IPS-20b (cell line): ENCODE measurements around the gene SMPD2.

Source experiments
- H3K27ac ChIP-seq: one replicate; pipeline ENCODE4 v1.5.1; 2013; ENCODE audit warnings: low read length
- H3K27me3 ChIP-seq: 2 replicates; pipeline ENCODE4 v1.6.1; 2013; ENCODE audit warnings: mild to moderate bottlenecking, low read length, inconsistent platforms; ENCODE audit not compliant: insufficient read depth
- H3K36me3 ChIP-seq: 2 replicates; pipeline ENCODE4 v1.6.1; 2013; ENCODE audit warnings: low read depth, mild to moderate bottlenecking, inconsistent platforms, low read length, moderate library complexity; ENCODE audit not compliant: insufficient read depth
- H3K4me1 ChIP-seq: 2 replicates; pipeline ENCODE4 v1.6.1; 2013; ENCODE audit warnings: mild to moderate bottlenecking, control low read depth, inconsistent platforms, low read length, moderate library complexity; ENCODE audit not compliant: insufficient read depth
- H3K4me3 ChIP-seq: 2 replicates; pipeline ENCODE4 v1.5.1; 2013; ENCODE audit warnings: mild to moderate bottlenecking, low read length, inconsistent platforms
- H3K9ac ChIP-seq: 2 replicates; pipeline ENCODE4 v1.6.1; 2013; ENCODE audit warnings: low read depth, mild to moderate bottlenecking, inconsistent platforms, low read length, moderate library complexity
- H3K9me3 ChIP-seq: 2 replicates; pipeline ENCODE4 v1.6.1; 2013; ENCODE audit warnings: mild to moderate bottlenecking, low read depth, low read length, inconsistent platforms; ENCODE audit not compliant: insufficient read depth

Gene SMPD2

GRCh38 chr6:109478222-109478805, 37.8 kb downstream of the SMPD2 start:
- Histone ChIP-seq H3K9ac (peak overlapping the region; percentile 55), H3K9me3 (no peaks in the 10 kb centered on the region), H3K27me3 (no peaks in the 10 kb centered on the region), H3K36me3 (peaks cover 78% of the 10 kb centered on the region), H3K27ac (no peak overlapping the region), H3K4me3 (peak overlapping the region; percentile 30), H3K4me1 (peaks cover 11% of the 10 kb centered on the region; the same call in 1 of the 2 replicates)

- Histone ChIP-seq H3K27me3 (peaks cover 3% of the 10 kb centered on the region; the same call in 1 of the 2 replicates), H3K9ac (peak overlapping the region; percentile 55; the same call in 1 of the 2 replicates), H3K4me1 (peaks cover 15% of the 10 kb centered on the region; the same call in 1 of the 2 replicates), H3K4me3 (peak overlapping the region; percentile 30), H3K27ac (no peak overlapping the region), H3K36me3 (peaks cover 70% of the 10 kb centered on the region), H3K9me3 (no peaks in the 10 kb centered on the region)
Measured at GRCh38 chr6:109478841-109479624, 38.5 kb downstream of the SMPD2 start.

- Histone ChIP-seq H3K9ac (peak overlapping the region; percentile 6; the same call in 1 of the 2 replicates), H3K27ac (no peak overlapping the region), H3K4me1 (peaks cover 20% of the 10 kb centered on the region; the same call in 1 of the 2 replicates), H3K27me3 (peaks cover 7% of the 10 kb centered on the region), H3K9me3 (no peaks in the 10 kb centered on the region), H3K4me3 (peak overlapping the region; percentile 8), H3K36me3 (peaks cover 52% of the 10 kb centered on the region)
Measured at GRCh38 chr6:109480993-109481480, 40.5 kb downstream of the SMPD2 start.

- H3K4me1 ChIP-seq, result peaks cover 20% of the 10 kb centered on the region; the same call in 1 of the 2 replicates
Measured at GRCh38 chr6:109482905-109483734, 42.6 kb downstream of the SMPD2 start, which contains the start of gene ZBTB24. ZBTB24 (minus strand) TSS chr6:109483219; CDS start chr6:109482026, 1,193 bp downstream.

GRCh38 chr6:109483735-109484057, 43.2 kb downstream of the SMPD2 start:
- Histone ChIP-seq H3K9me3 (no peaks in the 10 kb centered on the region), H3K27me3 (peaks cover 7% of the 10 kb centered on the region), H3K4me1 (peaks cover 20% of the 10 kb centered on the region; the same call in 1 of the 2 replicates), H3K27ac (no peak overlapping the region), H3K4me3 (peak overlapping the region; percentile 69), H3K36me3 (peaks cover 28% of the 10 kb centered on the region), H3K9ac (no peak overlapping the region; the same call in 1 of the 2 replicates)

More at GRCh38 chr6:109482905-109483734, 42.6 kb downstream of the SMPD2 start, which contains the start of gene ZBTB24:
- Histone ChIP-seq H3K36me3 (peaks cover 34% of the 10 kb centered on the region), H3K27me3 (peaks cover 7% of the 10 kb centered on the region), H3K9me3 (no peaks in the 10 kb centered on the region), H3K4me3 (peak within 1 kb of the TSS; percentile 85), H3K9ac (peak within 1 kb of the TSS; percentile 85), H3K27ac (no peak within 1 kb of the TSS)

- no peak overlapping the region for H3K27ac ChIP-seq
- H3K27me3 ChIP-seq, result peaks cover 7% of the 10 kb centered on the region
- H3K9me3 ChIP-seq, result no peaks in the 10 kb centered on the region
- peak overlapping the region; percentile 69; the same call in 1 of the 2 replicates for H3K4me3 ChIP-seq
- peaks cover 20% of the 10 kb centered on the region; the same call in 1 of the 2 replicates for H3K4me1 ChIP-seq
- peaks cover 24% of the 10 kb centered on the region for H3K36me3 ChIP-seq
- no peak overlapping the region; the same call in 1 of the 2 replicates for H3K9ac ChIP-seq
Measured at GRCh38 chr6:109484122-109484521, 43.6 kb downstream of the SMPD2 start.

- H3K9me3 ChIP-seq, result no peaks in the 10 kb centered on the region
- H3K9ac ChIP-seq, result no peak overlapping the region
- H3K4me3 ChIP-seq, result no peak overlapping the region
- peaks cover 19% of the 10 kb centered on the region; the same call in 1 of the 2 replicates for H3K4me1 ChIP-seq
- no peak overlapping the region for H3K27ac ChIP-seq
- peaks cover 7% of the 10 kb centered on the region for H3K27me3 ChIP-seq
- H3K36me3 ChIP-seq, result peaks cover 14% of the 10 kb centered on the region
Measured at GRCh38 chr6:109485266-109485935, 44.9 kb downstream of the SMPD2 start.

- Histone ChIP-seq H3K4me1 (peaks cover 19% of the 10 kb centered on the region), H3K27ac (no peak overlapping the region), H3K27me3 (peaks cover 7% of the 10 kb centered on the region), H3K4me3 (no peak overlapping the region), H3K9ac (no peak overlapping the region), H3K9me3 (no peaks in the 10 kb centered on the region), H3K36me3 (peaks cover 7% of the 10 kb centered on the region)
Measured at GRCh38 chr6:109486068-109486467, 45.5 kb downstream of the SMPD2 start.

GRCh38 chr6:109488001-109488400, 47.5 kb downstream of the SMPD2 start:
- Histone ChIP-seq H3K27ac (no peak overlapping the region), H3K4me3 (no peak overlapping the region), H3K36me3 (no peaks in the 10 kb centered on the region), H3K9me3 (no peaks in the 10 kb centered on the region), H3K27me3 (peaks cover 7% of the 10 kb centered on the region), H3K9ac (no peak overlapping the region), H3K4me1 (peaks cover 26% of the 10 kb centered on the region)

- H3K4me1 ChIP-seq, result peaks cover 36% of the 10 kb centered on the region
- no peak overlapping the region for H3K4me3 ChIP-seq
- H3K36me3 ChIP-seq, result no peaks in the 10 kb centered on the region
- no peaks in the 10 kb centered on the region for H3K9me3 ChIP-seq
- no peak overlapping the region; the same call in 1 of the 2 replicates for H3K9ac ChIP-seq
- no peaks in the 10 kb centered on the region for H3K27me3 ChIP-seq
- peak overlapping the region; percentile 57 for H3K27ac ChIP-seq
Measured at GRCh38 chr6:109490713-109491112, 50.2 kb downstream of the SMPD2 start.
